BLaER1 (cell line): ENCODE measurements around the gene PRKCA.
"Not testable (repeated sequence)": the region's sequence is repeated elsewhere in the genome, so short reads cannot be mapped to it uniquely, and the experiment has no call there.

Source experiments
- H3K27ac ChIP-seq: shearing (Covaris generic); formaldehyde crosslinking; 2 replicates; pipeline ENCODE4 v1.8.1; 2022
- H3K27me3 ChIP-seq: shearing (Covaris generic); formaldehyde crosslinking; 2 replicates; pipeline ENCODE4 v1.8.1; 2022
- H3K36me3 ChIP-seq: shearing (Covaris generic); formaldehyde crosslinking; 2 replicates; pipeline ENCODE4 v1.8.1; 2022
- H3K4me1 ChIP-seq: shearing (Covaris generic); formaldehyde crosslinking; 2 replicates; pipeline ENCODE4 v1.8.1; 2022
- H3K4me2 ChIP-seq: shearing (Covaris generic); formaldehyde crosslinking; 2 replicates; pipeline ENCODE4 v1.8.1; 2022
- H3K4me3 ChIP-seq: shearing (Covaris generic); formaldehyde crosslinking; 2 replicates; pipeline ENCODE4 v1.8.1; 2022
- H3K9ac ChIP-seq: shearing (Covaris generic); formaldehyde crosslinking; 2 replicates; pipeline ENCODE4 v1.8.1; 2022
- H3K9me3 ChIP-seq: shearing (Covaris generic); formaldehyde crosslinking; 2 replicates; pipeline ENCODE4 v1.8.1; 2022
- H4K20me1 ChIP-seq: shearing (Covaris generic); formaldehyde crosslinking; 2 replicates; pipeline ENCODE4 v1.8.1; 2022
- Cebpa-rat ChIP-seq: shearing (Covaris generic); IDR thresholded peaks from 2 replicates; pipeline ENCODE4 v1.8.1; 2022

Gene PRKCA

DNA sequence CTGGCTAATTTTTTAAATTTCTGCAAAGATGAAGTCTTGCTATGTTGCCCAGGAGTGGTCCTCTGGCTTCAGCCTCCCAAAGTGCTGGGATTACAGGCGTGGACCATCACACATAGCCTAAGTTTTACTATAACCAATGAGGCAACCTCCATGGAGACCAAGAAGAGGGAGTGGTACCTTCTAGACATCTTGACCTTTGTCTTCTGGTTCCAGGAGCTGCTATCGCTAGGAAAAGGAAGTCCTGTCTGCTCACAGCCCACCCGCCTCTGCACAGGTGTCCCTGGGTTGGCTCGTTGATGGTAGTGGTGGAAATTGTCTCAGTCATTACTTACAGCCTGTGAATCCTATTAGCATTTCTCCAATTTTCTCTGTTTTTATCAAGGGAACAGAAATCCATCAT, 169.7 kb downstream of the PRKCA start:
- H3K9me3 ChIP-seq: no peaks in the 10 kb centered on the region
- TF ChIP-seq Cebpa-rat: no peak
- no peak overlapping the region for H3K9ac ChIP-seq
- no peak overlapping the region for H3K27ac ChIP-seq
- no peak overlapping the region for H3K4me2 ChIP-seq
- no peak overlapping the region for H3K4me3 ChIP-seq
- no peaks in the 10 kb centered on the region for H3K36me3 ChIP-seq
- peaks cover 35% of the 10 kb centered on the region for H3K4me1 ChIP-seq
- H3K27me3 ChIP-seq: no peaks in the 10 kb centered on the region
- no peaks in the 10 kb centered on the region for H4K20me1 ChIP-seq

DNA sequence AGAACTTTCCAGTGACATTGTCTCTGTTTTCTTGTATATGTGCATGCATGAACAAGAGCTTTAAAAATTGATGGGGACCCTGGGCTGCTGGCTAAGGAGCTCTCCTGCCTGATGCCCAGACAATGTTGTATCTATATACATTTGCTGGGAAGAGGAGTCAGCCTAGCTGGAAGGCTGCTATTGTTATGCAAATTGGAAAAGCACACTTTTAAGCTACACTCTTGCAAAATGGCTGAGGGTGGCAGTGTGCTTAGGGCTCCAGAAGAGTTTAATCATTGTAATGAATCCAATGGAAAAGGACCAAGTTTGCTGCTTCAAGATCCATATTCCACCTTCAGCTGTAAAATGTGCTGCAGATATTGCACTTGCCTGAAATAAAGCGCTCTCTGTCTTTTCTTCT, 171.8 kb downstream of the PRKCA start:
- Histone ChIP-seq H3K36me3 (no peaks in the 10 kb centered on the region), H3K4me2 (no peak overlapping the region), H3K4me1 (peaks cover 23% of the 10 kb centered on the region), H3K9ac (no peak overlapping the region), H4K20me1 (no peaks in the 10 kb centered on the region), H3K27me3 (no peaks in the 10 kb centered on the region), H3K27ac (no peak overlapping the region), H3K4me3 (no peak overlapping the region), H3K9me3 (no peaks in the 10 kb centered on the region)
- no peak for TF ChIP-seq Cebpa-rat

DNA sequence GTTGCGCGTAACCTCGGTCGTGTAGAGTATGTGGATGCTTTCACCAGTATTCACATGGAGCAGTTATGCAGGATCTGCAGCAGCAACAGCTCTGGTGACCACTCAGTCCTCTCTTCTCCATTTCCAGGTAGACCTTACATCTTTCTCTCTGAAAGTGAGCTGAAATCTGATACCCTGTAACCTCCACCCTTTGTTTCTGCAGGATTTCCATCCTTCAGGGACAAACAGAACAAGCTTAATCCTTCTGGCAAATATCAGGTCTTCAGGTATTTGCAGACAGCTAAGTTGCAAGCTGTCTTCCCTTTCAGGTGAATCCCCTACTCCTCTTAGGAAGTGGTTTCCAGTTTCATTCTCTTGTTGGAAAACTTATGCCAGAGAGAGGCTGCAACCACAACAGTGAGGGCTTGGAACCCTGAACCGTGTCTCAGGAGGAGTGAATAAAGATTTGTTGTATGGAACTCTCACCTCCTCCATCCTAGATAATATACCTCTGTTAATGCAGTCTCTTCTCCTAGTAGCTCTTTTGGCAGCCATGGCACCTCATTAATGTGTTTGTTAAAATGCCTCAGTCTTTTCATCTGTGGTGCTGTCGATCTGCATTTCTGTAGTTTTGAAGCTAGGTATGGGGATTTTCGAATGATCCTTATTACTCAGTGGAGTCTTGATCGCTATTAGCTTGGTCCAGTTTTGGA, 172.5 kb downstream of the PRKCA start:
- no peak for TF ChIP-seq Cebpa-rat
- Histone ChIP-seq H3K9me3 (no peaks in the 10 kb centered on the region), H3K27ac (no peak overlapping the region), H3K36me3 (no peaks in the 10 kb centered on the region), H3K4me1 (peaks cover 16% of the 10 kb centered on the region), H3K4me2 (no peak overlapping the region), H3K27me3 (no peaks in the 10 kb centered on the region), H4K20me1 (no peaks in the 10 kb centered on the region), H3K9ac (no peak overlapping the region), H3K4me3 (no peak overlapping the region)

DNA sequence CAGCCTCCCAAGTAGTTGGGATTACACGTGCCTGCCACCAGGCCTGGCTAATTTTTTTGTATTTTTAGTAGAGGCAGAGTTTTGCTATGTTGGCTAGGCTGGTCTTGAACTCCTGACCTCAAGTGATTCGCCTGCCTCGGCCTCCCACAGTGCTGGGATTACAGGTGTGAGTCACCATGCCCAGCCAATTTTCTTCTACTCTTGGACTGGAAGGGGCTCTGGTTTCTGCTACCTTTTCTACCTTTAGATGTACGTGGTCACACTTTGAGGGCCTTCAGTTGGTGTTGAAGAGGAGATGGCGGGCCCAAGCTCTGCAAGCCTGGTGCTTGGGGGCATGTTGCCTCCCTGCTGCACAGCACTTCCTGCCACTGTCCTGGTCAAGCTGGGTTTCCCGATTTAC, 173.6 kb downstream of the PRKCA start:
- no peak overlapping the region for H3K4me3 ChIP-seq
- H3K36me3 ChIP-seq: no peaks in the 10 kb centered on the region
- H3K27ac ChIP-seq: no peak overlapping the region
- no peak for TF ChIP-seq Cebpa-rat
- H3K9me3 ChIP-seq: no peaks in the 10 kb centered on the region
- H3K4me2 ChIP-seq: no peak overlapping the region
- H3K27me3 ChIP-seq: no peaks in the 10 kb centered on the region
- peaks cover 7% of the 10 kb centered on the region for H3K4me1 ChIP-seq
- H4K20me1 ChIP-seq: no peaks in the 10 kb centered on the region
- H3K9ac ChIP-seq: no peak overlapping the region

DNA sequence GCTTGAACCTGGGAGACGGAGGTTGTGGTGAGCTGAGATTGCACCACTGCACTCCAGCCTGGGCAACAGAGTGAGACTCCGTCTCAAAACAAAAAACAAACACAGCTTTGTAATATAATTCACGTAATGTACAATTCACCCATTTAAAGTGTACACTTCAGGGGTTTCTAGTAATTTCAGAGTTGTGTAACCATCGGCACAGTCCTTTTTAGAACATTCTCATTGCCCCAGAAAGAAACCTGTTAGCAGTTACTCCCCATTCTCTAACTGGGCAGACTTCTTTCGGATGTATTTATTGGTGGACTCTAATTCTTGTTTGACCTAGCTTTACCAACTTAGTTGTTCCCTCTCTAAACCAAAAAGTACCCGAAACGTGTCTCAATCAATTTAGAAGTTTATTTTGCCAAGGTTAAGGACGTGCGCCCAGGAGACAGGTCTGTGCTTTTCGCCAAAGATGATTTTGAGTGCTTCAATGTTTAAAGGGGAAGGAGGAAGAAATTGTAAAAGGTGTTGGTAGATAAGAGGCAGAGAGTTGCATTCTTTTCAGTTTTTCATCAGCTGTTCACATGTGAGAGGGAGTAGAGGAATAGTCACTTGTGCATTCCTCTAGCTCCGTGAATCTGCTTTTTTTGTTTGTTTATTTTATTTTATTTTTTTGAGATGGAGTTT, 175.3 kb downstream of the PRKCA start:
- Histone ChIP-seq H3K9ac (no peak overlapping the region), H4K20me1 (no peaks in the 10 kb centered on the region), H3K27ac (no peak overlapping the region), H3K9me3 (no peaks in the 10 kb centered on the region), H3K4me3 (no peak overlapping the region), H3K27me3 (no peaks in the 10 kb centered on the region), H3K4me1 (no peaks in the 10 kb centered on the region), H3K4me2 (no peak overlapping the region), H3K36me3 (no peaks in the 10 kb centered on the region)
- no peak for TF ChIP-seq Cebpa-rat

DNA sequence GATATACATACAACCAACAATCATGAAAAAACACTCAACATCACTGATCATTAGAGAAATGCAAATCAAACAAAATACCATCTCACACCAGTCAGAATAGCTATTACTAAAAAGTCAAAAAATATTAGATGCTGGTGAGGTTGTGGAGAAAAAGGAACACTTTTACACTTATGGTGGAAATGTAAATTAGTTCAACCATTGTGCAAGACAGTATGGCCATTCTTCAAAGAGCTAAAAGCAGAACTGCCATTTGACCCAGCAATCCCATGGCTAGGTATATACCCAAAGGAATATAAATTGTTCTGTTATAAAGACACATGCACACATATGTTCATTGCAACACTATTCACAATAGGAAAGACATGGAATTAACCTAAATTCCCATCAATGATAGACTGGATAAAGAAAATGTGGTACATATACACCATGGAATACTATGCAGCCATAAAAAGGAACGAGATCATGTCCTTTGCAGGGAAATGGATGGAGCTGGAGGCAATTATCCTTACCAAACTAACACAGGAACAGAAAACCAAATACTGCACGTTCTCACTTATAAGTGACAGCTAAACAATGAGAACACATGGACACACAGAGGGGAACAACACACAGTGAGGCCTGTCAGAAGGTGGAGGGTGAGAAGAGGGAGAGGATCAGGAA, 176.9 kb downstream of the PRKCA start:
- not testable (repeated sequence) for H3K9ac ChIP-seq, H3K27me3 ChIP-seq, H3K4me1 ChIP-seq, H3K4me3 ChIP-seq, H3K4me2 ChIP-seq, H4K20me1 ChIP-seq, H3K9me3 ChIP-seq, H3K36me3 ChIP-seq, H3K27ac ChIP-seq

DNA sequence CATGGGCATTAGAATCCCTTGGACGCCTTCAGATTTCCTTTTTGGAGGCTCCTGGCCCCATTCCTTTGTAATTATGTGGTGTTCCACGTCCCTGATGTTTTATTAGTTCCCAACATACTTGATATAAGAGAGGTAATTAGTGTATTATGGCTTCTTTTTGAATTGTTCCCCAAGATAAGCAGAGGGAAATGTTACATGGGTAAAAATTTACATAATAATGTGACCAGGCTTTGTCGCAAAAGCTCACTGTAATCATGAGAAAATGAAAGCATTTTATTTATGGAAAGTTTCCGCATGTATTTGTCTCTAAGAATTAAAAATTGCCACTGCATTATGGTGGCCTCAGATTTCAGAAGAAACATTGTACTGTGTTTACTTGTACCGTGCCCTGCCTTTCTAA, 177.8 kb downstream of the PRKCA start:
- no peaks in the 10 kb centered on the region for H3K27me3 ChIP-seq
- no peaks in the 10 kb centered on the region for H3K36me3 ChIP-seq
- H3K4me3 ChIP-seq: no peak overlapping the region
- no peak overlapping the region for H3K9ac ChIP-seq
- no peaks in the 10 kb centered on the region for H3K4me1 ChIP-seq
- TF ChIP-seq Cebpa-rat: no peak
- no peaks in the 10 kb centered on the region for H4K20me1 ChIP-seq
- H3K9me3 ChIP-seq: no peaks in the 10 kb centered on the region
- no peak overlapping the region for H3K4me2 ChIP-seq
- no peak overlapping the region for H3K27ac ChIP-seq

DNA sequence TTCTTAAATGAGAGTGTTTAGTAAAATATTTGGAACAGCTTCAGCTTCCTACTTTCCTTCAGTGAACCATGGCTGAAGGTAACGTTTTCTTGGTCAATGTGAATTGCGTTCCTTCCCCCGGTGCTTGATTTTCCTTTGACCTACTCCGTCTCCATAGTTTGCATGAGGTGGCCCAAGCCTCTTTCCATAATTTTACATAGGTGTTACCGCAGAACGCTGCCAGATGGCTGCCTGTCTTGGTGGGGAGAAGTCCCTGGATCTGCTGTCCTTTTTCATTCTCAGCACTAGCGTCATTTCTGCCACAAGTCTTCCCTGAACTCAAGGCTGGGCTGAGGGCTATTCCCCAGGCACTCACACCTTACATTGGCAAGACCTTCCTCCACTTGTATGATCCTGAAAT, 178.4 kb downstream of the PRKCA start:
- Histone ChIP-seq H3K4me2 (no peak overlapping the region), H3K27ac (no peak overlapping the region), H3K27me3 (no peaks in the 10 kb centered on the region), H4K20me1 (no peaks in the 10 kb centered on the region), H3K9me3 (no peaks in the 10 kb centered on the region), H3K9ac (no peak overlapping the region), H3K4me1 (no peaks in the 10 kb centered on the region), H3K4me3 (no peak overlapping the region), H3K36me3 (no peaks in the 10 kb centered on the region)
- TF ChIP-seq Cebpa-rat: no peak

DNA sequence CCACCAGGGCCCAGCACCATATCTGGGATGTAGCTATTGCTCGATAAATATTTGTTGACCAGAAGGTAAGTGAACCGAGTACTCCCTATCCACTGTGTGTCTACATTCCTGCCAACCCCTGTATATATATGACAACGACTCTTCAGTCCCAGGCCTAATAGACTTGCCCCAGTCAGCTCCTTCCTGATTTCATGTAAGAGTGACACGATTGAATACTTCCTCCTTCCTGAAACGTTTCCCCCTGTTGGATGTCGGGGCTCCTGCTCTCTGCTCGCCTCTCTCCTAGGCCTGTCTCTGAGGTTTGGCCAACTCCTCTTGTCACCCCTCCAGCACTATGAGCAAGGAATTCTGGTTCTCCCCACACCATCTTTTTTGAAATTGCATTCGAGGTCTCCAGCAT, 178.9 kb downstream of the PRKCA start:
- Histone ChIP-seq H3K27ac (no peak overlapping the region), H3K9me3 (no peaks in the 10 kb centered on the region), H3K9ac (no peak overlapping the region), H3K4me1 (no peaks in the 10 kb centered on the region), H3K4me2 (no peak overlapping the region), H4K20me1 (no peaks in the 10 kb centered on the region), H3K36me3 (no peaks in the 10 kb centered on the region), H3K4me3 (no peak overlapping the region), H3K27me3 (no peaks in the 10 kb centered on the region)
- TF ChIP-seq Cebpa-rat: no peak

DNA sequence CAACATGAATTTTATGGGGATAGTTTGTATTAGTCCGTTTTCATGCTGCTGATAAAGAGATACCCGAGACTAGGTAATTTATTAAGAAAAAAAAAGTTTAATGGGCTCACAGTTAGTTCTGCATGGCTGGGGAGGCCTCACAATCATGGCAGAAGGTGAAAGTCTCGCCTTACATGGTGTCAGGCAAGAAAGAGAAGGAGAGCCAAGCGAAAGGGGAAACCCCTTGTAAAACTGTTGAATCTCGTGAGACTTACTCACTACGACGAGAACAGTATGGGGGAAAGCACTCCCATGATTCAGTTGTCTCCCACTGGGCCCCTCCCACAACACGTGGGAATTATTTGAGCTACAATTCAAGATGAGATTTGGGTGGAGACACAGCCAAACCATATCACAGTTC, 181.5 kb downstream of the PRKCA start:
- TF ChIP-seq Cebpa-rat: no peak
- H3K4me2 ChIP-seq: no peak overlapping the region
- H3K9ac ChIP-seq: no peak overlapping the region
- no peaks in the 10 kb centered on the region for H3K27me3 ChIP-seq
- H3K4me3 ChIP-seq: no peak overlapping the region
- H3K36me3 ChIP-seq: no peaks in the 10 kb centered on the region
- no peak overlapping the region for H3K27ac ChIP-seq
- H3K4me1 ChIP-seq: no peaks in the 10 kb centered on the region
- no peaks in the 10 kb centered on the region for H3K9me3 ChIP-seq
- H4K20me1 ChIP-seq: no peaks in the 10 kb centered on the region
